NT2/D1 (cell line): Measurements from ENCODE around the gene CR1.

Experiments used
- SUZ12 ChIP-seq: IDR thresholded peaks from 2 replicates; pipeline ENCODE4 v1.6.1; 2011; ENCODE audit not compliant: insufficient read length, insufficient read depth; ENCODE audit errors: extremely low read depth
- YY1 ChIP-seq: IDR thresholded peaks from 2 replicates; pipeline ENCODE4 v1.6.1; 2011; ENCODE audit not compliant: insufficient read length, insufficient read depth
- ZNF274 ChIP-seq: IDR thresholded peaks from 2 replicates; pipeline ENCODE4 v1.6.1; 2011; ENCODE audit warnings: mild to moderate bottlenecking, low read depth, low read length

- TF ChIP-seq YY1 (no peak), ZNF274 (no peak), SUZ12 (no peak)
These were observed 42.3 kb upstream of the CR1 start for GRCh38 chr1:207453710-207454045.
